HAP-1 (cell line): Measurements from ENCODE around the gene TBL3.
A peak's percentile ranks its signal among the peaks of the same experiment; 100 is the strongest.

Source experiments
- DNase-seq, 2 experiments: peaks; one replicate each; pipeline ENCODE4 v3.0.0-alpha.2; 2016 to 2020; ENCODE audit warnings: low spot score in 2 of 2
- H3K27me3 ChIP-seq: fragments of 250-450 bp; sonication (Bioruptor Pico); 2 replicates; pipeline ENCODE4 v1.5.1; 2020; ENCODE audit warnings: low read depth, mild to moderate bottlenecking, moderate library complexity
- H3K36me3 ChIP-seq: fragments of 250-450 bp; sonication (Bioruptor Pico); replicated peaks from 2 replicates; pipeline ENCODE4 v1.5.1; 2020; ENCODE audit warnings: mild to moderate bottlenecking
- H3K4me1 ChIP-seq: fragments of 250-450 bp; sonication (Bioruptor Pico); 2 replicates; pipeline ENCODE4 v1.5.1; 2020; ENCODE audit warnings: mild to moderate bottlenecking
- H3K4me3 ChIP-seq: fragments of 250-450 bp; sonication (Bioruptor Pico); 2 replicates; pipeline ENCODE4 v1.5.1; 2020; ENCODE audit warnings: mild to moderate bottlenecking, moderate library complexity
- H3K9me3 ChIP-seq: fragments of 250-450 bp; sonication (Bioruptor Pico); 2 replicates; pipeline ENCODE4 v1.5.1; 2020; ENCODE audit warnings: mild to moderate bottlenecking, moderate library complexity
- in situ Hi-C: fragments of 300-500 bp; cut with MboI; formaldehyde crosslinking; loops from 3 replicates; pipeline ENCODE4 v1.14.3; 2020; ENCODE audit warnings: low sequenced_read_pairs, inconsistent platforms, mixed read lengths

Gene TBL3

GRCh38 chr16:1978476-1979120 lies 6.7 kb downstream of the TBL3 start:
- Histone ChIP-seq H3K4me3 (no peak overlapping the region), H3K36me3 (peaks cover 44% of the 10 kb centered on the region), H3K27me3 (peaks cover 12% of the 10 kb centered on the region), H3K4me1 (no peaks in the 10 kb centered on the region; the same call in 1 of the 2 replicates), H3K9me3 (no peaks in the 10 kb centered on the region)
- in situ Hi-C loops: loop anchor here (25.0 kb wide), 1 partner anchor 534 kb away; the partner anchor contains the start of genes AMDHD2 and ATP6V0C
- no peak for DNase-seq

GRCh38 chr16:1979271-1980029 lies 7.6 kb downstream of the TBL3 start:
- Histone ChIP-seq H3K27me3 (peaks cover 12% of the 10 kb centered on the region), H3K36me3 (peaks cover 42% of the 10 kb centered on the region), H3K4me1 (no peaks in the 10 kb centered on the region; the same call in 1 of the 2 replicates), H3K9me3 (no peaks in the 10 kb centered on the region), H3K4me3 (no peak overlapping the region)
- DNase-seq: no peak
- in situ Hi-C loops: loop anchor here (25.0 kb wide), 1 partner anchor 533 kb away; the partner anchor contains the start of genes AMDHD2 and ATP6V0C

- H3K27me3 ChIP-seq: peaks cover 12% of the 10 kb centered on the region
- DNase-seq: no peak
- in situ Hi-C loops: loop anchor here (25.0 kb wide), 1 partner anchor 532 kb away; the partner anchor contains the start of genes AMDHD2 and ATP6V0C
Measured at GRCh38 chr16:1980030-1980769, 8.3 kb downstream of the TBL3 start.

GRCh38 chr16:1980770-1981087 lies 8.9 kb downstream of the TBL3 start:
- H3K36me3 ChIP-seq: peaks cover 33% of the 10 kb centered on the region
- in situ Hi-C loops: loop anchor here (25.0 kb wide), 1 partner anchor 532 kb away; the partner anchor contains the start of genes AMDHD2 and ATP6V0C
- peaks cover 6% of the 10 kb centered on the region for H3K4me1 ChIP-seq
- H3K27me3 ChIP-seq: peaks cover 12% of the 10 kb centered on the region
- DNase-seq: no peak
- no peak overlapping the region for H3K4me3 ChIP-seq
- no peaks in the 10 kb centered on the region for H3K9me3 ChIP-seq

More at GRCh38 chr16:1980030-1980769, 8.3 kb downstream of the TBL3 start:
- H3K36me3 ChIP-seq: peaks cover 34% of the 10 kb centered on the region
- no peaks in the 10 kb centered on the region for H3K9me3 ChIP-seq
- H3K4me1 ChIP-seq: peaks cover 4% of the 10 kb centered on the region
- H3K4me3 ChIP-seq: no peak overlapping the region

GRCh38 chr16:1981398-1981836 lies 9.6 kb downstream of the TBL3 start, which contains the start of gene NOXO1:
Gene NOXO1 (minus strand): TSS chr16:1981469. CDS start chr16:1981179, 290 bp downstream.
- no peak for DNase-seq
- Histone ChIP-seq H3K9me3 (no peaks in the 10 kb centered on the region), H3K4me1 (peaks cover 6% of the 10 kb centered on the region), H3K27me3 (peaks cover 12% of the 10 kb centered on the region), H3K36me3 (peaks cover 33% of the 10 kb centered on the region), H3K4me3 (no peak within 1 kb of the TSS)
- in situ Hi-C loops: loop anchor here (25.0 kb wide), 1 partner anchor 531 kb away; the partner anchor contains the start of genes AMDHD2 and ATP6V0C

- peaks cover 12% of the 10 kb centered on the region for H3K27me3 ChIP-seq
- DNase-seq: no peak
- H3K4me1 ChIP-seq: peaks cover 6% of the 10 kb centered on the region
- no peaks in the 10 kb centered on the region for H3K9me3 ChIP-seq
- H3K4me3 ChIP-seq: no peak overlapping the region
- H3K36me3 ChIP-seq: peaks cover 31% of the 10 kb centered on the region
- in situ Hi-C loops: loop anchor here (25.0 kb wide), 1 partner anchor 530 kb away; the partner anchor contains the start of genes AMDHD2 and ATP6V0C
Measured at GRCh38 chr16:1982013-1982433, 10.2 kb downstream of the TBL3 start.

GRCh38 chr16:1982991-1983543 lies 11.2 kb downstream of the TBL3 start:
- no peak for DNase-seq
- Histone ChIP-seq H3K27me3 (peaks cover 12% of the 10 kb centered on the region), H3K9me3 (no peaks in the 10 kb centered on the region), H3K4me1 (peaks cover 6% of the 10 kb centered on the region), H3K4me3 (peak overlapping the region; percentile 72), H3K36me3 (peaks cover 24% of the 10 kb centered on the region)
- in situ Hi-C loops: loop anchor here (25.0 kb wide), 1 partner anchor 529 kb away; the partner anchor contains the start of genes AMDHD2 and ATP6V0C

GRCh38 chr16:1983544-1984346 lies 11.9 kb downstream of the TBL3 start, which contains the start of gene GFER:
Gene GFER (plus strand): TSS chr16:1984193. CDS start chr16:1984219, 26 bp downstream.
- Histone ChIP-seq H3K27me3 (peaks cover 12% of the 10 kb centered on the region), H3K4me3 (peak within 1 kb of the TSS; percentile 72), H3K4me1 (peaks cover 6% of the 10 kb centered on the region), H3K9me3 (no peaks in the 10 kb centered on the region), H3K36me3 (peaks cover 17% of the 10 kb centered on the region)
- DNase-seq: peak; percentile 86 to 94
- in situ Hi-C loops: loop anchor here (25.0 kb wide), 1 partner anchor 529 kb away; the partner anchor contains the start of genes AMDHD2 and ATP6V0C

GRCh38 chr16:1984347-1985225 lies 12.7 kb downstream of the TBL3 start:
- peaks cover 6% of the 10 kb centered on the region for H3K4me1 ChIP-seq
- DNase-seq: no peak
- peaks cover 15% of the 10 kb centered on the region for H3K36me3 ChIP-seq
- peak overlapping the region; percentile 72 for H3K4me3 ChIP-seq
- in situ Hi-C loops: loop anchor here (25.0 kb wide), 1 partner anchor 528 kb away; the partner anchor contains the start of genes AMDHD2 and ATP6V0C
- peaks cover 12% of the 10 kb centered on the region for H3K27me3 ChIP-seq
- no peaks in the 10 kb centered on the region for H3K9me3 ChIP-seq

GRCh38 chr16:1985466-1986150 lies 13.8 kb downstream of the TBL3 start:
- H3K27me3 ChIP-seq: peaks cover 9% of the 10 kb centered on the region
- no peaks in the 10 kb centered on the region for H3K9me3 ChIP-seq
- peaks cover 15% of the 10 kb centered on the region for H3K36me3 ChIP-seq
- peaks cover 6% of the 10 kb centered on the region for H3K4me1 ChIP-seq
- no peak for DNase-seq
- in situ Hi-C loops: loop anchor here (25.0 kb wide), 1 partner anchor 527 kb away; the partner anchor contains the start of genes AMDHD2 and ATP6V0C
- H3K4me3 ChIP-seq: peak overlapping the region; percentile 72

GRCh38 chr16:1987198-1987597 lies 15.3 kb downstream of the TBL3 start:
- in situ Hi-C loops: loop anchor here (25.0 kb wide), 1 partner anchor 525 kb away; the partner anchor contains the start of genes AMDHD2 and ATP6V0C

More at GRCh38 chr16:1987198-1987597, 15.3 kb downstream of the TBL3 start:
- no peak overlapping the region for H3K4me3 ChIP-seq
- peaks cover 6% of the 10 kb centered on the region for H3K4me1 ChIP-seq
- H3K9me3 ChIP-seq: no peaks in the 10 kb centered on the region
- H3K36me3 ChIP-seq: peaks cover 15% of the 10 kb centered on the region
- no peak for DNase-seq
- H3K27me3 ChIP-seq: no peaks in the 10 kb centered on the region
